Keratinocyte (primary cell): ENCODE data around the gene FUZ. TPM values are rescaled to one million over a fixed set of nuclear protein-coding genes. Genes with fewer than 3 reads are reported as not detected.

Experiments
- DNase-seq: peaks from one replicate; pipeline ENCODE4 v3.0.0-alpha.2; 2011; ENCODE audit warnings: low read depth, missing footprints, low spot score
- FAIRE-seq: peaks from 2 replicates; lab custom pipeline; 2011; peaks lifted over from hg19 to GRCh38; lab: Jason Lieb, UNC
- H2AFZ ChIP-seq: 2 replicates; pipeline ENCODE4 v1.6.0; 2012; ENCODE audit warnings: low read length, control low read depth, inconsistent platforms; ENCODE audit not compliant: control insufficient read depth
- H3K27ac ChIP-seq: 2 replicates; pipeline ENCODE4 v1.5.1; 2011; ENCODE audit warnings: low read length; ENCODE audit not compliant: control insufficient read depth, insufficient read depth
- H3K27me3 ChIP-seq: 3 replicates; pipeline ENCODE4 v1.6.0; 2011; ENCODE audit warnings: low read length; ENCODE audit not compliant: control insufficient read depth, insufficient read depth; ENCODE audit errors: extremely low read depth
- H3K36me3 ChIP-seq, 2 experiments: 2 replicates in 1 of 2; 3 replicates in 1 of 2; pipeline ENCODE4 v1.5.1; 2011; ENCODE audit warnings: low read length in 2 of 2, mild to moderate bottlenecking in 1 of 2; ENCODE audit not compliant: control insufficient read depth in 2 of 2, insufficient read depth in 2 of 2; ENCODE audit errors: extremely low read depth in 1 of 2
- H3K4me1 ChIP-seq: 3 replicates; pipeline ENCODE4 v1.5.1; 2011; ENCODE audit warnings: low read length; ENCODE audit not compliant: control insufficient read depth, insufficient read depth; ENCODE audit errors: extremely low read depth
- H3K4me2 ChIP-seq: 3 replicates; pipeline ENCODE4 v1.6.0; 2011; ENCODE audit warnings: low read depth, low read length; ENCODE audit not compliant: control insufficient read depth, insufficient read depth; ENCODE audit errors: extremely low read depth
- H3K4me3 ChIP-seq, 3 experiments: fragments of 200-600 bp in 1 of 3; sonication (generic) in 1 of 3; 2 replicates in 2 of 3; 3 replicates in 1 of 3; pipeline ENCODE4 v1.5.1; 2011 to 2016; ENCODE audit warnings: low read length in 3 of 3, mild to moderate bottlenecking in 3 of 3, control low read depth in 2 of 3, inconsistent platforms in 1 of 3, low read depth in 1 of 3, mixed read lengths in 1 of 3, mixed run types in 1 of 3, moderate library complexity in 1 of 3; ENCODE audit not compliant: control insufficient read depth in 2 of 3, insufficient read depth in 2 of 3; ENCODE audit errors: extremely low read depth in 1 of 3
- H3K79me2 ChIP-seq: 2 replicates; pipeline ENCODE4 v1.6.0; 2012; ENCODE audit warnings: low read length; ENCODE audit not compliant: control insufficient read depth, insufficient read depth
- H3K9ac ChIP-seq: 3 replicates; pipeline ENCODE4 v1.6.0; 2011; ENCODE audit warnings: low read length; ENCODE audit not compliant: control insufficient read depth, insufficient read depth; ENCODE audit errors: extremely low read depth
- H3K9me1 ChIP-seq: 3 replicates; pipeline ENCODE4 v1.6.0; 2011; ENCODE audit warnings: low read length; ENCODE audit not compliant: control insufficient read depth, insufficient read depth; ENCODE audit errors: extremely low read depth
- H3K9me3 ChIP-seq: 2 replicates; pipeline ENCODE4 v1.5.1; 2012; ENCODE audit warnings: low read depth, low read length; ENCODE audit not compliant: control insufficient read depth
- H4K20me1 ChIP-seq: 3 replicates; pipeline ENCODE4 v1.6.0; 2011; ENCODE audit warnings: low read length; ENCODE audit not compliant: control insufficient read depth, insufficient read depth; ENCODE audit errors: extremely low read depth
- CTCF ChIP-seq, 3 experiments: IDR thresholded peaks in 1 of 3; conservative IDR thresholded peaks in 1 of 3; optimal IDR thresholded peaks in 1 of 3; 2 replicates in 2 of 3; 3 replicates in 1 of 3; pipeline versions ENCODE3 to v1.5.1; 2011; ENCODE audit warnings: low read length in 3 of 3, mild to moderate bottlenecking in 3 of 3, moderate library complexity in 2 of 3, control low read depth in 1 of 3, inconsistent platforms in 1 of 3; ENCODE audit not compliant: insufficient read depth in 2 of 3; ENCODE audit errors: extremely low read depth in 1 of 3
- EZH2 ChIP-seq: IDR thresholded peaks from one replicate; pipeline ENCODE4 v1.6.1; 2012; ENCODE audit warnings: inconsistent platforms, mild to moderate bottlenecking, low read length, moderate library complexity
- dilution Hi-C: fragments of 300-500 bp; cut with MboI; formaldehyde crosslinking; loops from one replicate; pipeline ENCODE4 v1.7.0; 2020; ENCODE audit warnings: low sequenced_read_pairs; ENCODE audit not compliant: extremely low pct_ligation_motif_present
- polyA plus RNA-seq, 5 experiments: library from polyadenylated mRNA; depleted of rRNA in 3 of 5; stranded (reverse) in 3 of 5; stranded (forward) in 1 of 5; unstranded in 1 of 5; fragments of >200 nt; gene quantifications; 1 replicate in 1 of 5; 2 replicates in 3 of 5; 3 replicates in 1 of 5; pipeline versions ENCODE4 v1.2.1 to v1.2.3, GENCODE V29; 2011 to 2012; ENCODE audit warnings: missing spikeins in 2 of 5, low read depth in 1 of 5, low replicate concordance in 1 of 5

Gene FUZ
- polyA plus RNA-seq, 1 donor (not counting 4 experiments of a cell fraction or from before 2014, with no cell fraction given) = 3.7 TPM

GRCh38 chr19:49835562-49835961 lies 22.5 kb upstream of the FUZ start:
- Histone ChIP-seq H3K4me2 (no peak overlapping the region), H3K4me1 (no peaks in the 10 kb centered on the region), H2AFZ (no peak overlapping the region), H3K27ac (no peak overlapping the region), H3K9me1 (no peaks in the 10 kb centered on the region), H4K20me1 (no peaks in the 10 kb centered on the region), H3K36me3 (peaks cover 20 to 44% of the 10 kb centered on the region in 2 experiments), H3K79me2 (no peaks in the 10 kb centered on the region), H3K9me3 (no peaks in the 10 kb centered on the region), H3K9ac (no peak overlapping the region), H3K4me3 (no peak overlapping the region), H3K27me3 (no peaks in the 10 kb centered on the region)
- DNase-seq (no peak), FAIRE-seq (no peak)
- TF ChIP-seq EZH2 = no peak
- TF ChIP-seq CTCF (optimal IDR thresholded peaks at IDR 0.05 in 1 of 3, IDR thresholded peaks at IDR 0.05 in 1 of 3, conservative IDR thresholded peaks at IDR 0.05 in 1 of 3; ENCODE audit: extremely low read depth in 1 of 3, insufficient read depth in 2 of 3, low read length in 3 of 3) = no peak
- dilution Hi-C loops = no loop called here

- peaks cover 23 to 51% of the 10 kb centered on the region in 2 experiments for H3K36me3 ChIP-seq
- TF ChIP-seq EZH2 = no peak
- TF ChIP-seq CTCF (optimal IDR thresholded peaks at IDR 0.05 in 1 of 3, IDR thresholded peaks at IDR 0.05 in 1 of 3, conservative IDR thresholded peaks at IDR 0.05 in 1 of 3; ENCODE audit: extremely low read depth in 1 of 3, insufficient read depth in 2 of 3, low read length in 3 of 3) = no peak
- no peaks in the 10 kb centered on the region for H4K20me1 ChIP-seq
- H3K9ac ChIP-seq = no peak overlapping the region
- no peaks in the 10 kb centered on the region for H3K27me3 ChIP-seq
- no peak overlapping the region for H3K4me3 ChIP-seq
- H3K9me3 ChIP-seq = no peaks in the 10 kb centered on the region
- dilution Hi-C loops = no loop called here
- FAIRE-seq (no peak), DNase-seq (no peak)
- no peaks in the 10 kb centered on the region for H3K9me1 ChIP-seq
- no peak overlapping the region for H3K4me2 ChIP-seq
- no peaks in the 10 kb centered on the region for H3K4me1 ChIP-seq
- H3K27ac ChIP-seq = no peak overlapping the region
- H3K79me2 ChIP-seq = no peaks in the 10 kb centered on the region
- H2AFZ ChIP-seq = no peak overlapping the region
Measured at GRCh38 chr19:49833599-49833998, 20.5 kb upstream of the FUZ start.
